ENCODE measurements around the gene RCN1.

The RCN1 gene

DNA sequence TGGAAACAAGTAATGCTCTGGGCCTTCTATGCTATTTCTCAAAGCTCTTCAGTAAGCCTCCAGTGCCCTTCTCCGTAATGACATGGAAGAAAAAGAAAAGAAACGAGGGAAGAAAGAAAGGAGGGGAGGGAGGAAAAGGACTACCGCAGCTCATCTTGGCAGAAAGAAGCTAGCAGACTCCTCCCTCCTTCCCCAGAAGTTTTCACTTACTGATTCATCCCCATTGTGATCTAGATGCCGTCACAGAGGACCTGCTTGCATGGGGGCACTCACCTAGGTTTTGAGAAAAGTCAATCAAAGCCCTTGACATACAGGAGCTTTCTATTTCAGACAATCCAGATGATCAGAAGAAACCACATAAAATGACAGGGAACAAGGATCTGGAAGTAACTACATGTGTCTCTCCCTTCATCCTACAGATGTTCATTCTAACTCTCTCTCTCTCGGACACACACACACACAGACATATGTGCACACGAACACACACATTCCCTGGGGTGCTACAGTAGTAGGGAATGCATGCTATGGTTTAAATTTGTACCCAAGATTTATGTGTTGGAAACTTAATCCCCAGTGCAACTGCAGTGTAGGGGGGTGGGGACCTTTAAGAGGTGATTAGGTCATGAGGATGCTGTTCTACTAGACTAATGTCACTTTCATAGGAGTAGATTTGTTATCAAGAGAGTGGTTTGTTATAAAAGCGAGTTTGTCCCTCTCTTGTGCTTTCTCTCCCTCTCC, 37.6 kb upstream of the RCN1 start:
- DNase-seq (no peak), ATAC-seq (ENCODE audit: insufficient read depth, low read depth) (no peak)
- no peak overlapping the region for H3K4me3 ChIP-seq (ENCODE audit: low read depth in 1 of 2, low read length in 2 of 2)
- H3K36me3 ChIP-seq (ENCODE audit: insufficient read depth, low read length) = no peaks in the 10 kb centered on the region
- no peak overlapping the region for H3K27ac ChIP-seq (ENCODE audit: low read length)
- H3K4me2 ChIP-seq (ENCODE audit: insufficient read depth, low read length) = no peak overlapping the region
- H3K9ac ChIP-seq (ENCODE audit: low read depth, low read length) = no peak overlapping the region
- TF ChIP-seq, protein P1, sequence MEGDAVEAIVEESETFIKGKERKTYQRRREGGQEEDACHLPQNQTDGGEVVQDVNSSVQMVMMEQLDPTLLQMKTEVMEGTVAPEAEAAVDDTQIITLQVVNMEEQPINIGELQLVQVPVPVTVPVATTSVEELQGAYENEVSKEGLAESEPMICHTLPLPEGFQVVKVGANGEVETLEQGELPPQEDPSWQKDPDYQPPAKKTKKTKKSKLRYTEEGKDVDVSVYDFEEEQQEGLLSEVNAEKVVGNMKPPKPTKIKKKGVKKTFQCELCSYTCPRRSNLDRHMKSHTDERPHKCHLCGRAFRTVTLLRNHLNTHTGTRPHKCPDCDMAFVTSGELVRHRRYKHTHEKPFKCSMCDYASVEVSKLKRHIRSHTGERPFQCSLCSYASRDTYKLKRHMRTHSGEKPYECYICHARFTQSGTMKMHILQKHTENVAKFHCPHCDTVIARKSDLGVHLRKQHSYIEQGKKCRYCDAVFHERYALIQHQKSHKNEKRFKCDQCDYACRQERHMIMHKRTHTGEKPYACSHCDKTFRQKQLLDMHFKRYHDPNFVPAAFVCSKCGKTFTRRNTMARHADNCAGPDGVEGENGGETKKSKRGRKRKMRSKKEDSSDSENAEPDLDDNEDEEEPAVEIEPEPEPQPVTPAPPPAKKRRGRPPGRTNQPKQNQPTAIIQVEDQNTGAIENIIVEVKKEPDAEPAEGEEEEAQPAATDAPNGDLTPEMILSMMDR (IDR thresholded peaks at IDR 0.05; ENCODE audit: borderline replicate concordance, extremely low read depth, low read length, poor library complexity, severe bottlenecking) = no peak
- TF ChIP-seq EZH2 (IDR thresholded peaks at IDR 0.05; ENCODE audit: borderline replicate concordance, low read depth, low read length, severe bottlenecking) = no peak
- H3K4me1 ChIP-seq (ENCODE audit: insufficient read depth, low read length) = no peaks in the 10 kb centered on the region
- no peaks in the 10 kb centered on the region for H3K79me2 ChIP-seq (ENCODE audit: insufficient read depth, low read length)
- no peaks in the 10 kb centered on the region for H4K20me1 ChIP-seq (ENCODE audit: insufficient read depth, low read length)
- H2AFZ ChIP-seq (ENCODE audit: low read depth, low read length) = no peak overlapping the region
- H3K27me3 ChIP-seq (ENCODE audit: insufficient read depth, low read length, poor library complexity) = peaks cover 21% of the 10 kb centered on the region
- H3K9me3 ChIP-seq (ENCODE audit: insufficient read depth, low read length, severe bottlenecking) = no peaks in the 10 kb centered on the region

DNA sequence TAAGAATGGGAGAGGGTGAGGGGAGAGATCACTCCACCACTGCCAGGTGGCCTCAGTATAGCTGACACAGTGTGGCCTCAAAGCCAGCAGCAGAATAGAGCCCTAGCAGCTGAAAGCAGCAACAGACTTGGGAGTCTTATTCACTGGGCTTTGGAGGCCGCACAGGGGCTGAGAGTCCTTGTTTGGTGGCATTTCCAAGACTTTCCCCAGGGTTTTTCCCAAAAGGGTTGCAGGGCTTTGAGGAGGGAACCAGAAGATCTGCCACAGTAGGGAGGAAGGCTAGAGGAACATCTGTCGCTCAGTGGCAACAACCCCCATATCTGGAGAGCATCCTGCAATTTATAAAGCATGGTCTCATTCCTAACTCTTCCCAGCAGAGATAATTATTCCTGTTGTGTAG, 35.0 kb upstream of the RCN1 start:
- Histone ChIP-seq H3K27ac (ENCODE audit: low read length) (no peak overlapping the region), H3K79me2 (ENCODE audit: insufficient read depth, low read length) (no peaks in the 10 kb centered on the region), H3K4me1 (ENCODE audit: insufficient read depth, low read length) (no peaks in the 10 kb centered on the region), H3K36me3 (ENCODE audit: insufficient read depth, low read length) (no peaks in the 10 kb centered on the region), H4K20me1 (ENCODE audit: insufficient read depth, low read length) (no peaks in the 10 kb centered on the region), H3K4me3 (ENCODE audit: low read depth in 1 of 2, low read length in 2 of 2) (no peak overlapping the region), H3K27me3 (ENCODE audit: insufficient read depth, low read length, poor library complexity) (peaks cover 27% of the 10 kb centered on the region), H3K9me3 (ENCODE audit: insufficient read depth, low read length, severe bottlenecking) (no peaks in the 10 kb centered on the region), H2AFZ (ENCODE audit: low read depth, low read length) (no peak overlapping the region), H3K9ac (ENCODE audit: low read depth, low read length) (no peak overlapping the region), H3K4me2 (ENCODE audit: insufficient read depth, low read length) (no peak overlapping the region)
- TF ChIP-seq EZH2 (IDR thresholded peaks at IDR 0.05; ENCODE audit: borderline replicate concordance, low read depth, low read length, severe bottlenecking) = no peak
- TF ChIP-seq, protein P1 (IDR thresholded peaks at IDR 0.05; ENCODE audit: borderline replicate concordance, extremely low read depth, low read length, poor library complexity, severe bottlenecking) = no peak
- DNase-seq (no peak), ATAC-seq (ENCODE audit: insufficient read depth, low read depth) (no peak)

DNA sequence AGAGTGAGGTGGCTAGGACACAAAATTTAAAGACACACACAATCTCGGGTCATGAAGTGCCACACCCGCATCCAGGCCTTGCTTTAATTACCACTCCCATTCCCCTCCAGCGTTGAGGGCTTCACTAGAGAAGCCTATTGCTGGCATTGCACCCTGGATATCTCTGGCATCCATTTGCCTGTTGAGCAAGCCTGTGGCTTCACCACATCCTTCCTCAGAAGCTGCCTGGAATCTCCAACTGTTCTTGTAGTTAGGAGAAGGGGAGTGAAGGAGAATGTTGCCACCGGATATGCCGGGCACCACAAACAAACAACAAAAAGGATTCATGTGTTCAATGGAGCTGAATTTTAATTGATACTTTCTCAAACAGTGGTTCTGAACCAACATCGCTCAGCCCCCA, 34.4 kb upstream of the RCN1 start:
- Histone ChIP-seq H4K20me1 (ENCODE audit: insufficient read depth, low read length) (no peaks in the 10 kb centered on the region), H3K4me3 (ENCODE audit: low read depth in 1 of 2, low read length in 2 of 2) (no peak overlapping the region), H3K27ac (ENCODE audit: low read length) (no peak overlapping the region), H3K9me3 (ENCODE audit: insufficient read depth, low read length, severe bottlenecking) (no peaks in the 10 kb centered on the region), H3K4me1 (ENCODE audit: insufficient read depth, low read length) (no peaks in the 10 kb centered on the region), H2AFZ (ENCODE audit: low read depth, low read length) (no peak overlapping the region), H3K9ac (ENCODE audit: low read depth, low read length) (no peak overlapping the region), H3K27me3 (ENCODE audit: insufficient read depth, low read length, poor library complexity) (peaks cover 27% of the 10 kb centered on the region), H3K36me3 (ENCODE audit: insufficient read depth, low read length) (no peaks in the 10 kb centered on the region), H3K4me2 (ENCODE audit: insufficient read depth, low read length) (no peak overlapping the region), H3K79me2 (ENCODE audit: insufficient read depth, low read length) (no peaks in the 10 kb centered on the region)
- ATAC-seq (ENCODE audit: insufficient read depth, low read depth) (0 out of 3 replicates have a peak, but pooled peaks have one; percentile 22), DNase-seq (no peak)
- TF ChIP-seq, protein P1 (IDR thresholded peaks at IDR 0.05; ENCODE audit: borderline replicate concordance, extremely low read depth, low read length, poor library complexity, severe bottlenecking) = no peak
- TF ChIP-seq EZH2 (IDR thresholded peaks at IDR 0.05; ENCODE audit: borderline replicate concordance, low read depth, low read length, severe bottlenecking) = no peak

All from DND-41 (cell line).